Measurements from ENCODE around the gene FERMT2. TPM values are rescaled to one million over a fixed set of nuclear protein-coding genes. Genes with fewer than 3 reads are reported as not detected.
A peak's percentile ranks its signal among the peaks of the same experiment; 100 is the strongest.

The FERMT2 gene
- total RNA-seq, 6 donors from 2014 or later: 34.6 to 121 (median 72.3) TPM

- DNase-seq: no peak
These were observed 121.2 kb downstream of the FERMT2 start for GRCh38 chr14:52829527-52830185.

GRCh38 chr14:52827426-52827825 is 123.4 kb downstream of the FERMT2 start:
- H3K4me3 ChIP-seq: no peak overlapping the region
- ATAC-seq (ENCODE audit: low FRiP score in 2 of 2): no peak
- no peaks in the 10 kb centered on the region for H3K27me3 ChIP-seq
- TF ChIP-seq EP300 (IDR thresholded peaks at IDR 0.05) (no peak), POLR2AphosphoS5 (IDR thresholded peaks at IDR 0.05) (no peak), POLR2A (IDR thresholded peaks at IDR 0.05) (no peak), CTCF (IDR thresholded peaks at IDR 0.05) (no peak)
- no peak for DNase-seq
- H3K27ac ChIP-seq: no peak overlapping the region
- no peaks in the 10 kb centered on the region for H3K36me3 ChIP-seq
- peaks cover 0 to 10% (median 3%) of the 10 kb centered on the region in 4 donors for H3K4me1 ChIP-seq
- H3K9me3 ChIP-seq: no peaks in the 10 kb centered on the region

More at GRCh38 chr14:52829527-52830185, 121.2 kb downstream of the FERMT2 start:
- Histone ChIP-seq H3K9me3 (no peaks in the 10 kb centered on the region), H3K36me3 (no peaks in the 10 kb centered on the region), H3K4me1 (peaks cover 0 to 2% (median under 1%) of the 10 kb centered on the region in 4 donors), H3K27ac (no peak overlapping the region), H3K27me3 (no peaks in the 10 kb centered on the region), H3K4me3 (no peak overlapping the region)
- TF ChIP-seq POLR2AphosphoS5 (IDR thresholded peaks at IDR 0.05): no peak
- TF ChIP-seq POLR2A (IDR thresholded peaks at IDR 0.05): no peak
- no peak for TF ChIP-seq EP300 (IDR thresholded peaks at IDR 0.05)
- no peak for TF ChIP-seq CTCF (IDR thresholded peaks at IDR 0.05)
- 81% methylated on average over 7 of the region's 7 CpGs for WGBS, 2 donors
- ATAC-seq (ENCODE audit: low FRiP score in 2 of 2): peak in 1 of 2 donors; percentile 30

GRCh38 chr14:52825085-52825484 is 125.8 kb downstream of the FERMT2 start:
- 35 to 37% methylated on average over 4 of the region's 4 CpGs for WGBS, 2 donors
- no peaks in the 10 kb centered on the region for H3K27me3 ChIP-seq
- H3K4me1 ChIP-seq: peaks cover 0 to 10% (median 3%) of the 10 kb centered on the region in 4 donors
- H3K4me3 ChIP-seq: no peak overlapping the region
- H3K36me3 ChIP-seq: no peaks in the 10 kb centered on the region
- no peak for ATAC-seq (ENCODE audit: low FRiP score in 2 of 2)
- no peak for TF ChIP-seq POLR2AphosphoS5 (IDR thresholded peaks at IDR 0.05)
- TF ChIP-seq CTCF (IDR thresholded peaks at IDR 0.05): no peak
- no peak for TF ChIP-seq EP300 (IDR thresholded peaks at IDR 0.05)
- no peak for TF ChIP-seq POLR2A (IDR thresholded peaks at IDR 0.05)
- DNase-seq: no peak
- no peak overlapping the region for H3K27ac ChIP-seq
- H3K9me3 ChIP-seq: no peaks in the 10 kb centered on the region

- no peaks in the 10 kb centered on the region for H3K27me3 ChIP-seq
- DNase-seq: no peak
- H3K4me3 ChIP-seq: no peak overlapping the region
- no peak overlapping the region for H3K27ac ChIP-seq
- TF ChIP-seq POLR2A (IDR thresholded peaks at IDR 0.05) (no peak), CTCF (IDR thresholded peaks at IDR 0.05) (no peak), POLR2AphosphoS5 (IDR thresholded peaks at IDR 0.05) (no peak), EP300 (IDR thresholded peaks at IDR 0.05) (no peak)
- H3K4me1 ChIP-seq: peaks cover 0 to 10% (median 3%) of the 10 kb centered on the region in 4 donors
- H3K36me3 ChIP-seq: no peaks in the 10 kb centered on the region
- WGBS, 2 donors: 42 to 46% methylated on average over 4 of the region's 4 CpGs
- no peaks in the 10 kb centered on the region for H3K9me3 ChIP-seq
- ATAC-seq (ENCODE audit: low FRiP score in 2 of 2): no peak
These were observed 126.4 kb downstream of the FERMT2 start for GRCh38 chr14:52824462-52824861.

GRCh38 chr14:52821805-52822250 is 129.0 kb downstream of the FERMT2 start:
- DNase-seq (no peak), ATAC-seq (ENCODE audit: low FRiP score in 2 of 2) (no peak)
- Histone ChIP-seq H3K27me3 (no peaks in the 10 kb centered on the region), H3K4me3 (no peak overlapping the region), H3K27ac (no peak overlapping the region), H3K9me3 (no peaks in the 10 kb centered on the region), H3K36me3 (no peaks in the 10 kb centered on the region), H3K4me1 (peaks cover 0 to 10% (median 3%) of the 10 kb centered on the region in 4 donors)
- no peak for TF ChIP-seq EP300 (IDR thresholded peaks at IDR 0.05)
- 66 to 73% methylated on average over 7 of the region's 7 CpGs for WGBS, 2 donors
